ENCODE data around the gene HRNR.
"Not testable (repeated sequence)": the region's sequence is repeated elsewhere in the genome, so short reads cannot be mapped to it uniquely, and the experiment has no call there.

The HRNR gene

GRCh38 chr1:152224093-152224492 lies at the start of gene HRNR:
TSS of gene HRNR (minus strand) at chr1:152224193. CDS start at chr1:152223253, 940 bp downstream.
- ATAC-seq (ENCODE audit: low read depth) (no peak), DNase-seq (ENCODE audit: low spot score in 2 of 2) (no peak)
- H3K9me3 Mint-ChIP-seq, result peaks cover 2% of the 10 kb centered on the region
- peaks cover 20% of the 10 kb centered on the region for H3K27me3 Mint-ChIP-seq
- no peak within 1 kb of the TSS for H3K27ac Mint-ChIP-seq
- H3K4me3 Mint-ChIP-seq, result no peak within 1 kb of the TSS
- H3K4me1 Mint-ChIP-seq, result no peaks in the 10 kb centered on the region
- no peaks in the 10 kb centered on the region for H3K36me3 Mint-ChIP-seq

- not testable (repeated sequence) for H3K36me3 Mint-ChIP-seq; DNase-seq (ENCODE audit: low spot score in 2 of 2); H3K4me3 Mint-ChIP-seq; H3K4me1 Mint-ChIP-seq; H3K9me3 Mint-ChIP-seq; ATAC-seq (ENCODE audit: low read depth); H3K27me3 Mint-ChIP-seq; H3K27ac Mint-ChIP-seq
Measured at GRCh38 chr1:152256394-152256793, 32.4 kb upstream of the HRNR start.

GRCh38 chr1:152252157-152252556 lies 28.2 kb upstream of the HRNR start:
- Mint-ChIP-seq H3K4me1 (no peaks in the 10 kb centered on the region), H3K9me3 (no peaks in the 10 kb centered on the region), H3K36me3 (no peaks in the 10 kb centered on the region), H3K4me3 (no peak overlapping the region), H3K27me3 (peaks cover 4% of the 10 kb centered on the region), H3K27ac (no peak overlapping the region)
- ATAC-seq (ENCODE audit: low read depth) (no peak), DNase-seq (ENCODE audit: low spot score in 2 of 2) (no peak)

- H3K27ac Mint-ChIP-seq, result no peak overlapping the region
- no peak overlapping the region for H3K4me3 Mint-ChIP-seq
- DNase-seq (ENCODE audit: low spot score in 2 of 2) (no peak), ATAC-seq (ENCODE audit: low read depth) (no peak)
- H3K9me3 Mint-ChIP-seq, result no peaks in the 10 kb centered on the region
- peaks cover 4% of the 10 kb centered on the region for H3K27me3 Mint-ChIP-seq
- no peaks in the 10 kb centered on the region for H3K4me1 Mint-ChIP-seq
- H3K36me3 Mint-ChIP-seq, result no peaks in the 10 kb centered on the region
Measured at GRCh38 chr1:152251391-152251790, 27.4 kb upstream of the HRNR start.

GRCh38 chr1:152247316-152247715 lies 23.3 kb upstream of the HRNR start:
- no peak for DNase-seq (ENCODE audit: low spot score in 2 of 2)
- peaks cover 15% of the 10 kb centered on the region for H3K27me3 Mint-ChIP-seq
- H3K9me3 Mint-ChIP-seq, result no peaks in the 10 kb centered on the region
- H3K4me1 Mint-ChIP-seq, result no peaks in the 10 kb centered on the region
- no peaks in the 10 kb centered on the region for H3K36me3 Mint-ChIP-seq
- ATAC-seq (ENCODE audit: low read depth), result no peak
- H3K4me3 Mint-ChIP-seq, result no peak overlapping the region
- no peak overlapping the region for H3K27ac Mint-ChIP-seq

GRCh38 chr1:152244576-152245273 lies 20.7 kb upstream of the HRNR start:
- DNase-seq (ENCODE audit: low spot score in 2 of 2) (no peak), ATAC-seq (ENCODE audit: low read depth) (no peak)
- Mint-ChIP-seq H3K36me3 (no peaks in the 10 kb centered on the region), H3K27ac (no peak overlapping the region), H3K27me3 (peaks cover 21% of the 10 kb centered on the region), H3K9me3 (no peaks in the 10 kb centered on the region), H3K4me3 (no peak overlapping the region), H3K4me1 (no peaks in the 10 kb centered on the region)

- H3K27me3 Mint-ChIP-seq, result peaks cover 12% of the 10 kb centered on the region
- no peak for ATAC-seq (ENCODE audit: low read depth)
- H3K4me1 Mint-ChIP-seq, result no peaks in the 10 kb centered on the region
- no peak overlapping the region for H3K4me3 Mint-ChIP-seq
- no peak for DNase-seq (ENCODE audit: low spot score in 2 of 2)
- no peaks in the 10 kb centered on the region for H3K36me3 Mint-ChIP-seq
- H3K27ac Mint-ChIP-seq, result no peak overlapping the region
- H3K9me3 Mint-ChIP-seq, result no peaks in the 10 kb centered on the region
Measured at GRCh38 chr1:152237093-152237492, 13.1 kb upstream of the HRNR start.

- no peak for ATAC-seq (ENCODE audit: low read depth)
- H3K27ac Mint-ChIP-seq, result no peak overlapping the region
- no peak for DNase-seq (ENCODE audit: low spot score in 2 of 2)
- H3K9me3 Mint-ChIP-seq, result no peaks in the 10 kb centered on the region
- no peak overlapping the region for H3K4me3 Mint-ChIP-seq
- H3K27me3 Mint-ChIP-seq, result peaks cover 6% of the 10 kb centered on the region
- H3K36me3 Mint-ChIP-seq, result no peaks in the 10 kb centered on the region
- no peaks in the 10 kb centered on the region for H3K4me1 Mint-ChIP-seq
Measured at GRCh38 chr1:152228831-152229230, 4.8 kb upstream of the HRNR start.

GRCh38 chr1:152227310-152227928 lies 3.4 kb upstream of the HRNR start:
- DNase-seq (ENCODE audit: low spot score in 2 of 2), result no peak

GRCh38 chr1:152225678-152226077 lies 1.7 kb upstream of the HRNR start:
- peaks cover 2% of the 10 kb centered on the region for H3K9me3 Mint-ChIP-seq
- no peaks in the 10 kb centered on the region for H3K4me1 Mint-ChIP-seq
- no peaks in the 10 kb centered on the region for H3K36me3 Mint-ChIP-seq
- ATAC-seq (ENCODE audit: low read depth) (no peak), DNase-seq (ENCODE audit: low spot score in 2 of 2) (no peak)
- no peak overlapping the region for H3K27ac Mint-ChIP-seq
- H3K27me3 Mint-ChIP-seq, result peaks cover 11% of the 10 kb centered on the region
- no peak overlapping the region for H3K4me3 Mint-ChIP-seq

More at GRCh38 chr1:152227310-152227928, 3.4 kb upstream of the HRNR start:
- Mint-ChIP-seq H3K36me3 (no peaks in the 10 kb centered on the region), H3K27ac (no peak overlapping the region), H3K9me3 (no peaks in the 10 kb centered on the region), H3K4me1 (no peaks in the 10 kb centered on the region), H3K4me3 (no peak overlapping the region), H3K27me3 (peaks cover 6% of the 10 kb centered on the region)
- ATAC-seq (ENCODE audit: low read depth), result no peak

GRCh38 chr1:152220166-152221163 lies 3.5 kb downstream of the HRNR start:
- Mint-ChIP-seq H3K27ac (no peak overlapping the region), H3K4me1 (no peaks in the 10 kb centered on the region), H3K27me3 (peaks cover 16% of the 10 kb centered on the region), H3K36me3 (no peaks in the 10 kb centered on the region), H3K9me3 (peaks cover 2% of the 10 kb centered on the region), H3K4me3 (no peak overlapping the region)
- ATAC-seq (ENCODE audit: low read depth), result no peak
- no peak for DNase-seq (ENCODE audit: low spot score in 2 of 2)

GRCh38 chr1:152219438-152219837 lies 4.6 kb downstream of the HRNR start:
- H3K4me1 Mint-ChIP-seq; ATAC-seq (ENCODE audit: low read depth); DNase-seq (ENCODE audit: low spot score in 2 of 2); H3K36me3 Mint-ChIP-seq; H3K9me3 Mint-ChIP-seq; H3K4me3 Mint-ChIP-seq; H3K27ac Mint-ChIP-seq: not testable (repeated sequence)
- H3K27me3 Mint-ChIP-seq, result peaks cover 15% of the 10 kb centered on the region

GRCh38 chr1:152218762-152219436 lies 5.1 kb downstream of the HRNR start:
- Mint-ChIP-seq H3K36me3 (no peaks in the 10 kb centered on the region), H3K9me3 (peaks cover 2% of the 10 kb centered on the region), H3K27me3 (peaks cover 15% of the 10 kb centered on the region), H3K4me1 (no peaks in the 10 kb centered on the region), H3K27ac (no peak overlapping the region), H3K4me3 (no peak overlapping the region)
- DNase-seq (ENCODE audit: low spot score in 2 of 2), result no peak
- no peak for ATAC-seq (ENCODE audit: low read depth)
